Measurements from ENCODE around the gene RGS19.

Gene RGS19

DNA sequence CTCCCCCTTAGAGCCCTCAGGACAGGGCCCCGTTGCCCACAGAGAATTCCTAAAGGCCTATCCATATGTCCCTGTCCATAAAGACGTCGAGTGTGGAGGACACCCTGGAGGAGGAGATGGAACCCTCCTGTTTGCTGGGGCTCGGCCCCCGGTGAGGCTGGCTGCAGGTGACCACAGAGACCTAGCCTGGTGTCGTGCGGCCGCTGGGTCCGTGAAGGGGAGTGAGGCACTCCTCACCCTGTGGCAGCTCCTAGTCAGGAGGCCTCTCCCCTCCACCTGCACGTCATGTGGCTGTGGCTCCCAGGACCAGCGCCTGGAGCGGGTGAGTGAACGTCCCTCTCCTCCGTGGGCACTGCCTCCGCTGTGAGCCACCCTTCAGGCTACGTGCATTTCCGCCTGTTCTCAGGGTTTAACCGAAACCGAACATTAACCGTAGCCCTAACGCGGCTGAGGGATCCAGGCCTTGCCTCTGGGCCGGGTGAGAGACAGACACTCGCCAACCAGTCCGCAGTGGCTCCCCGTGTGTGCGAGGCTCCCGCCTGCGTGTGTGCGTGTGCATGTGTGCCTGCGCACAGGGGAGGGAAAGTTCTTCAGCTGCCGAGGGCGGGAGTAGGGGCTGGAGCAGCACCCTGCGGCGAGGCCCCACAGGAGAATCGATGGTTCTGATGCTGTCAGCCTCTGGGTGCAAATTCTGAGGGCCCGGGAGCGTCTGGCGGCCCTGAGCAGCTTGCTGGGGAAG lies 22.3 kb downstream of the RGS19 start:
- TF ChIP-seq, protein P1, sequence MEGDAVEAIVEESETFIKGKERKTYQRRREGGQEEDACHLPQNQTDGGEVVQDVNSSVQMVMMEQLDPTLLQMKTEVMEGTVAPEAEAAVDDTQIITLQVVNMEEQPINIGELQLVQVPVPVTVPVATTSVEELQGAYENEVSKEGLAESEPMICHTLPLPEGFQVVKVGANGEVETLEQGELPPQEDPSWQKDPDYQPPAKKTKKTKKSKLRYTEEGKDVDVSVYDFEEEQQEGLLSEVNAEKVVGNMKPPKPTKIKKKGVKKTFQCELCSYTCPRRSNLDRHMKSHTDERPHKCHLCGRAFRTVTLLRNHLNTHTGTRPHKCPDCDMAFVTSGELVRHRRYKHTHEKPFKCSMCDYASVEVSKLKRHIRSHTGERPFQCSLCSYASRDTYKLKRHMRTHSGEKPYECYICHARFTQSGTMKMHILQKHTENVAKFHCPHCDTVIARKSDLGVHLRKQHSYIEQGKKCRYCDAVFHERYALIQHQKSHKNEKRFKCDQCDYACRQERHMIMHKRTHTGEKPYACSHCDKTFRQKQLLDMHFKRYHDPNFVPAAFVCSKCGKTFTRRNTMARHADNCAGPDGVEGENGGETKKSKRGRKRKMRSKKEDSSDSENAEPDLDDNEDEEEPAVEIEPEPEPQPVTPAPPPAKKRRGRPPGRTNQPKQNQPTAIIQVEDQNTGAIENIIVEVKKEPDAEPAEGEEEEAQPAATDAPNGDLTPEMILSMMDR (IDR thresholded peaks at IDR 0.05): no peak
- peak overlapping the region in 1 of 2 donors; percentile 74 for H3K27ac ChIP-seq
- H3K4me3 ChIP-seq: peak overlapping the region; percentile 6
- DNase-seq (ENCODE audit: low spot score): no peak

DNA sequence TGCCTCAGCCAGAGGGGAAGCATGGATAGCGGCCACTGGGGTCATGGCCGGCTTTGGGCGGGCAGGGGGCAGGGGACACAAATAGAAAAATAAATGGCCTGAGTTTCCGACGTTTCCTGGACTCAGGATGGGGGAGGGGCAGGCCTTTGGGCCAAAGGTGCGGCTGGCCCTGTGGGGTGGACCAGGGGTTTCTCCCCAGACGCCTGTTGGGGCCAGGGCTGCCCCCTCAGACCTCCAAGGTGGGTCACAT lies 22.8 kb downstream of the RGS19 start:
- H3K27ac ChIP-seq: peak overlapping the region in 1 of 2 donors; percentile 74
- DNase-seq (ENCODE audit: low spot score): no peak
- TF ChIP-seq, protein P1 (IDR thresholded peaks at IDR 0.05): no peak
- peak overlapping the region; percentile 6 for H3K4me3 ChIP-seq

DNA sequence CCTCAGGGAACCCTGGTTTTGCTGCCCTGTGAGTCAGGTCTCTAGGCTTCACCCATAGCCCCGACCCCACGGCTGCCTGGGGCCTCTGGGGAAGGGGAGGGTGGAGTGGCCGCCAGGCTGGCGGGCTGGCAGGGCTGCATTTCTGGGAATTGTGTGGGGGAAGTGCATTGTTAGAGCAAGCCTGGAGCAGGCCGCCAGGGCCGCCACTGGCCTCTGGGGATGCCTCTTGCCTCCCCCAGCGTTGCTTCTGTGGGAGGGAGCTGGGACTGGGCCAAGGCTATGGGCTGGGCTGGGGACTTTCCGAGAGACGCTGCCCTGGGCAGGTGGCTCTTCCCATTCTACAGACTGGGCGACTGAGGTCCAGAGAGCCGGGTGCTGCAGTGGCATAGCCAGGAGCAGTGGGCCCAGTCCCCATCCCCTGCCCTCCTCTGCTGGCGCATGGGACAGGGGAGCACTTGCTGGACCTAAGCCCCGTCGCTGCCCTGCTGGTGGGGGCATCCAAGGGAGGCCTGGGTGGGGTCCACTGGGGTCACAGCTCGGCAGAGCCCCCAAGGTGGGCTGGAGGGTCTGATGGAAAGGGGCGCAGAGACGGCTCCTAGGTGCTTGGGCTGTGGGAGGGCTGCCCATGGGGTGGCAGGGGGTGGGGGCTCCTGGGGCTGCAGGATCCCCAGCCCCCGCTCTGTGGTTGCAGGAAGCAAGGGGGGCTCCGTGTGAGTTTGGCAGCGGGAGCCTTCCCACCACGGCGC lies 23.3 kb downstream of the RGS19 start:
- Histone ChIP-seq H3K27ac (peak overlapping the region in 1 of 2 donors; percentile 74), H3K4me3 (no peak overlapping the region)
- TF ChIP-seq, protein P1 (IDR thresholded peaks at IDR 0.05): no peak
- no peak for DNase-seq (ENCODE audit: low spot score)

DNA sequence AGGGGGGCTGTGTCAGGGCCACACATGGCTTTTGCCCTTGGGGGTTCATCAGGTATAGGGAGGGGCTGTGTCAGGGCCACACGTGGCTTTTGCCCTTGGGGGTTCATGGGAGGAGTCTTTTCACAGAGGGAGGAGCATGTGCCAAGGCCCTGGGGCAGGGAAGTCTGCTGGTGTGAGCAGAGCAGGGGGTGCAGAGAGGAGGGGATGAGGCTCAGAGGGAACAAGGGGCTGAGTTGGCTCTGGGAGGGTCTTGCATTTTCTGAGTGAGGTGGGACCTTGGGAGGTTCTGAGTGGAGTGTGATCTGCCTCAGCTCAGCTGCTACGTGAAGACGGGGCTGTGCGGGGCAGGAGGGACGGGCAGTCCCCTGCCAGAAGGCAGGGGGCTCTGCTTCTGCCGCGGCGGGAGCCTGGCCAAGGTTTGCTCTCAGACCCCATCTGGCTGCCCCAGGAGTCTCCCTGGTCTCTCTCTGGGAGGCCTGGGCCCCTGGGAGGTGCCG lies 23.9 kb downstream of the RGS19 start:
- TF ChIP-seq, protein P1 (IDR thresholded peaks at IDR 0.05): no peak
- H3K27ac ChIP-seq: peak overlapping the region in 1 of 2 donors; percentile 74

DNA sequence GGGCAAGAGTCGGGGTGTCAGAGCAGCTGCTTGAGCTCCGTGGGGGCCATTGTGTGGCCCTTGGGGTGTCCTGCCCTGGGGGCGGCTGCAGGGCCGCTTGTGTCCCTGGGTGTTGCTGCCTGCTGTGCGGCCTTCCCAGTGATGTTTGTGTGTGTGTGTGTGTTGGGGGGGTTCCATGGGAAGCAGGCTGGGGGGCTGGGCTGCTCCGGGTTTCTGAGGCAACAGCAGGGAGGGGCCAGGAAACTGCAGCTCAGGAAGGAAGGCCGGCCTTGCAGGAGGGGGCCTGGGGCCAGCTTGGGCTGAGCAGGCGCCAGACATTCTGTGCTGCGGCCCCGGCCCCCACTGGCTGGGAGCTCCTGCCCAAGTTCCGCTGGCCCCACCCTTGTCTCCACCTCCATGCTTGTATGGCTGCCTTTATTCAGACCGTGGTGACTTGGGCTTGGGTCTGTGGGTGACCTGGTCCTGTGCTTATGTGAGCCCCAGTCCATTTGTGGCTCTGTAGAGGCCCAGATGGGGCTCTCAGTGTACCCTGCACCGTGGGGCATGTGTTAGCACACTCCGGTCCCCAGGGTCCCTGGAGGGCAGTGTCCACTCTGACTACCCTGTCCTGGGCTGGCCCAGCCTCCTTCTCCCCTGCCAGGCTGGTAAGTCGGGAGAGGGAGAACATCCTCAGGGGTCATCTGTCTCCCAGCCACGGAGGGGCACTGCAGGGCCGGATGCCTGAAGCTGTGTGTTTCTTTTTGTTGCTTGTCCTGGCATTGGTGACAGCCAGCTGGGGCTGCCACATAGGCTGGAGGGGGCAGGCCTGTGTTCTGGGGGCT lies 25.3 kb downstream of the RGS19 start:
- TF ChIP-seq, protein P1 (IDR thresholded peaks at IDR 0.05): no peak
- peak overlapping the region in 1 of 2 donors; percentile 79 for H3K27ac ChIP-seq
- DNase-seq (ENCODE audit: low spot score): no peak
- H3K4me3 ChIP-seq: no peak overlapping the region

More for the DNA sequence above, 23.9 kb downstream of the RGS19 start:
- H3K4me3 ChIP-seq: no peak overlapping the region
- DNase-seq (ENCODE audit: low spot score): no peak

DNA sequence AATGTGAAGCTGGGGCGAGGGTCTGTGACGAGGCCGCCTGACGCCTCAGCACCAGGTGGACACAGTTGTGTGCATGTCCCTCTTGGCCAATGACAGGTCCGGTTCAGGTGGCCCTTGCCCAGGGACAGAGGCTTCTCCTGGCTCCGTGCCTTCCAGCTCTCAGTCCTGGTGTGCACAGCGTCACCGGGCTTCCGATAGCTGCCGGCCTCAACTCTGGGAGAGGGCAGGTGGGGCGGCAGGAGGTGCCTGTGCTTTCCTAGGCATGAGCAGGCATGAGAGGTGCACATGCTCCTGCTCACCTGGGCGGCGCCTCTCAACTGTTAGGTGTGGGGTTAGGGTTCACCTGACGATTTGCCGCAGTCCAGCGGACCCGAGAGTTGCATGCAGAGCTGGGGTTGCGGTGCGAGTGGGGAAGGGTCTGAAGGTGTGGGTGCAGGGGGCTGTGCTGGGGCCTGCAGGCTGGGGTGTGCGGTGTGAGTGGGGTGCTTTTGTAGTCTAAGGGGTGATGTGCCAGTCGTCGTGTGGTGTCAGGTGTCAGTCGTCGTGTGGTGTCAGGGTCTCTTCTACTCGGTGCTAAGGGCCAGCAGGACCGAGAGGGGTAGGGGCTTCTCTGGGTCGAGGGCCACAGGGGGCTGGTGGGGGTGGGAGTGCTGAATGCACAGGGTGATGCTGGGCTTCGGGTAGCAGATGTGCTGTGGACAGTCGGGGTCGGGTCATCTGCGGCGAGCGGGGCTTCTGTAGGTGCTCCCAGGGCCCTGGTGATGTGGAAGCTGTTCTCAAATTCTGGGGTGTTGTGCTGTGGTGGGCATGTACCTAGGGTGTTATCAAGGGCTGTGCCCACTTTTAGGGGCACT lies 26.1 kb downstream of the RGS19 start:
- DNase-seq (ENCODE audit: low spot score): no peak
- H3K4me3 ChIP-seq: no peak overlapping the region
- H3K27ac ChIP-seq: peak overlapping the region in 1 of 2 donors; percentile 79
- TF ChIP-seq, protein P1 (IDR thresholded peaks at IDR 0.05): no peak
